Activated naive CD4-positive, alpha-beta T cell treated with Interleukin-2 at 50 U/mL for 16 hours (primary cell): Measurements from ENCODE around the gene TMEM235.

Source experiments
- DNase-seq: peaks from one replicate; pipeline ENCODE4 v3.0.0-alpha.2; 2020

The TMEM235 gene

DNA sequence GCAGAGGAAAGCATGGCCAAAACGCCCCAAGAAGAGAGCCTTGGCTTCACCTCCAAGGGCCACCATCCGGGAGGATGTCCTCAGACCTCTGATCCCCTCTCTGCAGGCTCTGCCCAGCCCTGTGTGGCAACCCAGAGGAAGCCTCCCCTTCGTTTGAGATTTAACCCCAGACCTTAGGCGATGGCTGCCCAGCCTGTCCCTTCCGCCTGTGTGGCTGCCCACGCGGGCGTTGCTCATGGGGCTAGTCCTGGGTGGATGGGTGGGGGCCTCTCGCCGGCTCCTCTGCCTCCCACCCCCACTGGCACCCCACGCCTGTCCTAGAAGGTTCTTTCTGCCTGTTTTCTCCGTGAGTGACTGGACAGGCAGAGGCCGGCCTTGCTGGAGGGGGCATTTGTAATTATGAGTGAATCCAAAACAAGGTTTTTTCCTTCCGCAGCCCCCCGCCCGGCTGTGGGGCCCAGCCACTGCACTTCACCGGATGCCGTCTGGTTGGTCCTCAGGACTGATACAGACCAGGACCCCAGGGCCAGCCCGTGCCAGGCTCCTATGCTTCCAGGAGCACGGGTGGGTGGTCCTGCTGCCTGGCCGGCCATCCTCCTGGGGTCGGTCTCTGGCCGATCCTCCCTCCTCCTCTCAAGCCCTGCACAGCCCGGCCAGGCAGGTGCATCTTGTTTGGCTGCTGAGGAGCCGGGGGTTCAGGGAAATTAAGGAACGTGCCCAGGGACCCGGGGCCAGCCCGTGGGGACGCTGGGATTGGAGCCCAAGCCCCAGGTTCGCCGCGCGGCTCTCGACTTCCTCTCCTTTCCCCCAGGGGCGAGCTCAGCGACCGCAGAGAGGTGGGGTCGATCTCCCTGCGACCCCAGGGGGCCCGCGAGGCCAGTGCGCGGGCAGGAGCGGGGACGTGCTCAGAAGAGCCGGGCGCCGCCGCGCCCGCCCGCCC lies at the start of gene TMEM235:
TMEM235 (plus strand) TSS at position 636 of the 940 bp plus-strand sequence. CDS start 393 bp downstream, outside the sequence.
- no peak for DNase-seq

DNA sequence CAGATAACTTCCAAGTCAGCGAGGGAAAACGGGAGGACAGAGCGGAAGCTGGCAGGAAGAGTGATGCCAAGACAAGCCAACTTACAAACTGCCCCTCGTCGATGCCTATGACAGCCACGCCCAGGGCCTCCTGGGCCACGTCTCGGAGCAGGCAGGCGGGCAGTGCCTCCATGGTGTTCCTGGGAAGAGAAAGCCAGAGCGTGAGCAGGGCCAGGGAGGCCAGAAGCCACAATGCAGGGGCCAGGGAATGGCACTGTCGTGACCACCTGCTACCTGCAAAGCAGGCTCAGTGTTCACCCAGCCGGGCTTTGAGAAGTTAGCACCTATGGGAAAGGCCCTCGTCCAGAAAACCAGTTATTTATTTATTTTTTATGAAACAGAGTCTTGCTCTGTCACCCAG lies 48.9 kb upstream of the TMEM235 start:
- DNase-seq = no peak

DNA sequence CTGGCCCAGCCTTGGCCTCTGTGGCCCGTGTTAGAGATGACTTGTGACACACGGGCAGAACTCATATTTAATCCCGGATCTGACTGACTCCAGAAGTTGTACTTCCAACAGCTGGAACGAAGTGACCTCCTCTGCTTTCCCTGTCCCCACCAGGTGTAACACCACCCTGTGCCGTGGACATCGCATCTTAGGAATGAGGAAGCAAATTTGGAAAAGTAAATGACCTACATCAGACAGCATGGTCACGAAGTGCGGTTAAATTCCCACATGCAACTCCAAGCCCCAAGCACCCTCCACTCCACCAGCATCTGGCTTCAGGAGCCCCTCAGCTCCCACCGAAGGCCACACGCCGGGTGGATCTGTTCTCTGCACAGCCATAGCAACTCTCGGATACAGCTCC lies 47.5 kb upstream of the TMEM235 start:
- no peak for DNase-seq

DNA sequence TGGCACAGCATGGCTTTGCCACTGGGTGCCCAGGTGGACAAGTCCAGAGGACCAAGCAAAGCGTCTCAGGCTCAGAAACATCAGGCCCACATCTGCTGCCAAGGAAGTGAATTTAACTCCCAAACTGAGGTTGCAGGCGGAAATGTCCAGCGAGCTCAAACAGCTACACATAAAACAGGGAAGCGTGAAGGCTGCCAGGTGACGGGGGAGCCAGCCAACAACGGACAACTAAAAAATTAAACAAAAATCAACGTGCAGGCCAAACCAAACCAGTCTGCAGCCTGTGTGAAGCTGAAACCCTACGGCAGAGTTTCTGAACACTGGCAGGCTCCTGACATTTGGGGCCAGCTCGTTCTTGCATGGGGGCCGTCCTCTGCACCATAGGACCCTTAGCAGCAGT lies 47.1 kb upstream of the TMEM235 start:
- no peak for DNase-seq

DNA sequence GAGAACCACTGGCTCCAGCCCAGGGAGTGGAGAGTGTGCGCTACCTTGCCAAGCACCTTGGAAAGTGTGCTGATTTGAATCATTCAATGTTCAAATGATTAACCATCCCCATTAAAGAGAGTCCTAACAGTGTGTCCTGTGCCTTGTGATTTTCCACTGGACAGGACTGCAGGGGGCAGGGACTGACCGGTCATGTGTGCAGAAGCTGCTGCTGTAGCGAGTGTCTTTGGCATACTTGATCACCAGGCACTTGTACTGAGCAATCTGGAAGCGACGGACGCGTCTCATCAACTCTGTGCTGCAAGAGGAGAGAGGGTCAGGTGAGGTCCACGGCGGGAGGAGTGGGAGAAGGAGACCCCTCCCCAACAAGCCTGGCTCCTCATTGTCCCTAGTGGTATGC lies 46.6 kb upstream of the TMEM235 start:
- no peak for DNase-seq

DNA sequence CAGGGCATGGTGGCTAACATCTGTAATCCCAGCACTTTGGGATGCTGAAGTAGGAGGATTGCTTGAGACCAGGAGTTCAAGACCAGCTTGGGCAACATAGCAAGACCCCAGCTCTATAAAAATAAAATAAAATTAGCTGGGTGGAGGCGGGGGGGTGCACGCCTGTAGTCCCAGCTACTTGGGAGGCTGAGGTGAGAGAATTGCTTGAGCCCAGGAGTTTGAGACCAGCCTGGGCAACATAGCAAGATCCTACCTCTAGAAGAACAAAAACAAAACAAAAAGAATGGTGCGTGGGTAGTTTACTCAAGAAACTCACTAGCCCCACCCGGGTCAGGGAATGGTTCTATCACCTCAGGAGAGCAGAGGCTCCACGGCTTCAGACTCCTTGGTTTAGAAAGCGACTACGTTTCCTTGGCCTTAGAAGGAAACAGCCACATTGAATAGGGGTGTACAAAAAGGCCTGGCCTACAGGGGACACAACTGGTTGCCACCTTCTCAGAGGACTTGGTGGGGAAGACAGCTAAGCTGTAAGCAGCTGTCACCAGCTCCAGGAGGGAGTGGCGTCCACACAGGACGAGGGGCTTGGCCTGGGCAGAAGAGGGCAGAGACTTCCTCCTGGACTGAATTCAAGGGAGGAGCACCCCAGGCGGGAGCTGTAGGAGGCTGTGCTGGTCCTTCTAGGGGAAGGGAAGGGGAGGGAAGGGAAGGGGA lies 45.3 kb upstream of the TMEM235 start:
- no peak for DNase-seq

DNA sequence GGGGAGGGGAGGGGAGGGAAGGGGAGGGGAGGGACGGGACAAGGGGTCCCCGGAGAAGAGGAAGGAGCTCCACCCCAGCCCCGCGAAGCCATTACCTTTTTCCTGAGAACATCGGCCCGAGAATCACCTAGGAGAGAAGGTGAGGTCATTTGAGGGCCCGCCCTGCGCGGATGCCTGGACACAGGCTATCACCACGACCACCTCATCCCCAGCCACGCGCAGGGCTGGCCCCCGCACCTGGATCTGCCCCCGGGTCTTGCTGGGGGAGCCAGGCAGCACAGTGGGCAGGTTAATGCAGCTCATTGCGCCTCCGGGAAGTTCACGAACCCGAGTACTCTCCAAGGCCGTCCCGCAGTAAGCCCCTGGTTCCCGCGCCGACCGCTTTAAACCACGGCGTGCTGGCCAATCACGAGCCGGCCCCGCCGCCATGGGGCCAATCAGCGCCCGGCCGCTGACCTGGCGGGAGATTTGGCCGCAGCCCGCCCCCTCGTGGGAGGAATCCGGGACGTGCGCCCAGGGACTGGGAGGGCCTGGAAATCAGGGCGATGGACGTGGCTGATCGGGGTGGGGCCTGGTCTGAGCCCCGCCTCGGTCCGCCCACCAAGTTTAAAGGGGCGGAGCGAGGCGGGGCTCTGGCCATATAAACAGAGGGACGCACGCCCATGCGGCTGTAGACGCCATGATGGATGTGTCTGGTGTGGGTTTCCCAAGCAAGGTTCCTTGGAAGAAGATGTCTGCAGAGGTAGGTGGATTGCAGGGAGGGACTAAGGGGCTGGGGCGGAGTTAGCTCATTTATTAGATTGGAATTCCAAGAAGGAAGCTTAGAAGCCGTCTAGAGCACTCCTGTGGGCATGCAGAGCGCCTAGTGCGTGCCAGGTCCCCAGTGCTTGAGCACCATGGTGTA lies 44.5 kb upstream of the TMEM235 start, which contains the start of the genes AFMID and TK1:
AFMID (plus strand) TSS at position 671 of the 904 bp plus-strand sequence; CDS start at position 680, 9 bp downstream.
TK1 (minus strand) TSS at position 361 of the 904 bp plus-strand sequence; CDS start at position 303, 58 bp downstream.
- peak; percentile 89 for DNase-seq

DNA sequence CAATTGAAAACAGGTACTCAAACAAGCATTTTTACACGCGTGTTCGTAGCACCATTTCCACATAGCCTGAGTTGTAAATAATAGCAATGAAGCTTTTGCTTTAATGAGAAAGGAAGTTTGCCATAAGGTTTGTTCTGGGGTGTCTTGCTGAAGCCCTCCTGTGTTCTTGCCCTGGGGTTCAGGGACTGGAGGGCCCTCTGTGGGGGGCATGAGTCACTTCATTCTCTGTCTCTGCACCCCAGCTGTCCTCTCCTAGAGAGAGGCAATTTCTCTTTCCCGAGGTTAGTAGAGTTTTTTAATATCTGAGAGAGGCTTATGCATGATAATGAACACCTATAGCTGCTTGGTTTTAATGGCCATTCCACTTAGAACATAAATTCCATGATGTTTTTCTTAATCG lies 34.7 kb upstream of the TMEM235 start:
- DNase-seq = no peak

DNA sequence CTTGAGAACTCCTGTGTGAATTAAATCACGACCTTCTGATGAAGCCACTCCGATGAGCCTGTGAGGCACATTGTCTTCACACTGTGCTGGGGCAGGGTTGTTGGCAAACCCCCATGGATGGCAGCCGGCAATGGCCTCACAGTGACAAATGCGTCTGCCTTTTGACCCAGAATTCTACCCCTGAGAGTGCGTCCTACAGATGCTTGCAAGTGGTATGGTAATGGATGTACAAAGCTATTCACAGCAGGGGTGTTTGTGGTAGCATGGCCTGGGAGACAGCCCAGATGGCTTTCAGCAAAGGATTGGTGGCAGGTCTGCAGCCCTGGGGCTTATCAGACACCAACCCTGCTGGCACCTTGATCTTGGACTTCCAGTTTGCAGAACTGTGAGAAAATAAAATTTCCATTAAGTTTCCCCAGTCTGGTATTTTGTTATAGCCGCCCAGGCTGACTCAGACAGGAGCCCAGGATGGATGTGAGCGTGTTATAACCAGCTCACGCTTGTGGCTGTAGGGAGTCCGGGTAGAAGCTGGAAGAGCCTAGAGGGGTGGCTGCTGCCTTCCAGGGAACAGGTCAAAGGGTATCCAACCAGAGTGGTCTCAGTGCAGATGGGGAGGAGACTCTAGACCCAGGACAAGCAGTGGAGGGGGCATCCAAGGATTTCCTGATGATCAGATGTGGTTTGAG lies 34.1 kb upstream of the TMEM235 start:
- DNase-seq = no peak

DNA sequence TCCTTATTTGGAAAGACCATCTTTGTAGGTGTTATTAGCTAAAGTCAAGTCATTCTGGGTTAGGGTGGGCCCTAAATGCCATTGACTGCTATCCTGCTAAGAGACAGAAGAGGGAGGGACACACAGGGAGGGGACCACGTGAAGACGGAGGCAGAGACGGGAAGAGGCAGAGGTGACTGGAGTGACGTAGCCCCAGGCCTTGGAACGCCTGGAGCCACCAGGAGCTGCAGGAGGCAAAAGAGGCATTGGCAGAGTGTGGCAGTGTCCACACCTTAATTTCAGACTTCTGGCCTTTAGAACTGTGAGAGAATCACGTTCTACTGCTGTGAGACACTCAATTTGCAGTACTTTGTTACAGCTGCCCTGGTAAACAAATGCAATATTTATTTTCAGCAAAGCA lies 31.0 kb upstream of the TMEM235 start:
- DNase-seq = no peak

DNA sequence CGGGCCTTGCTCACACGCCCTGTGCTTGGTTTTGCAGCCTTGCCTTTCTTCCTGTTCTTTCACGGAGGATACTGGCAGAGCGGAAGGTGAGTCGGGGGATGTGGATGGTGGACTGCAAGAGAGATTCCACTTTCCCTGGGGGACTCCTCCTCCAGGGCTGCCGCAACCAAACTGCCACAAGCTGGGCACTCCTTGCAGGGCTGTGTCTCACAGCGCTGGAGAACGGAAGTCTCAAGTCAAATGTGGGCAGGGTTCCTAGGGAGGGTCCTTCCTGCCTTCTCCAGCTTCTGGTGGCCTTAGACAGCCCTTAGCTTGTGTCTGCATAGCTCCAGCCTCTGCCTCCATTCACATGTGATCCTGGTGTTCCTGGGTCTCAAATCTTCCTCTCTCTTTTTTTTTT lies 28.8 kb upstream of the TMEM235 start:
- no peak for DNase-seq

DNA sequence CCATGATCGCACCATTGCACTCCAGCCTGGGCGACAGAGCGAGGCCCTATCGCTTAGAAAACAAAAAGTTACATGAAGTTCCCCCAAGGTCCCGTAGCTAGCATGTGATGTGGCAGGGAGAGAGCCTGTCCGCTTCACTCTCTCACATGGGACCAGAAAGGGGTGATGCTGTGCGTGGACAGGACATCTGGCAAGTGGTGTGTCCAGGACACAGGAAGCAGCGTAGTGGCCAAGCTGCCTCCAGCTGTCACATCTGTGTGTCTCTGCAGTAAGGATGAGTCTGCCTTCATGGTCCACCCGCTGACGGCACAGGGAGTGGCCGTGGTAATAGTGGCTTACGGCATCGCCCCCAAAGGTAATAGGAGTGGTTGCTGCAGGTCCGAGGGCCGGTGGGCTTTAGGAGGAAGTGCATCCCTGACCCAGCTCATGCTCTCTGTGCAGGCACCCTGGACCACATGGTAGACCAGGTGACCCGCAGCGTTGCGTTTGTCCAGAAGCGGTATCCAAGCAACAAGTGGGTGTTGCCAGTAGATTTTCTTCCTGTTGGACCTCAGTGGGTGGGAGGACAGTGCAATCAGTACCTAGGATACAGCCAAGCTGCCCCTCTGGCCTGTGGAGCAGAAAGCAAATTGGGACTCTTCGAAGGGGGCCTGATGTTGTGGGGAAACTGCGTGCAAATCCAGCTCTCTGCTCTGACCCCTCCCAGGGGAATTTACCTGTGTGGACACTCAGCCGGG lies 26.9 kb upstream of the TMEM235 start:
- DNase-seq = no peak

DNA sequence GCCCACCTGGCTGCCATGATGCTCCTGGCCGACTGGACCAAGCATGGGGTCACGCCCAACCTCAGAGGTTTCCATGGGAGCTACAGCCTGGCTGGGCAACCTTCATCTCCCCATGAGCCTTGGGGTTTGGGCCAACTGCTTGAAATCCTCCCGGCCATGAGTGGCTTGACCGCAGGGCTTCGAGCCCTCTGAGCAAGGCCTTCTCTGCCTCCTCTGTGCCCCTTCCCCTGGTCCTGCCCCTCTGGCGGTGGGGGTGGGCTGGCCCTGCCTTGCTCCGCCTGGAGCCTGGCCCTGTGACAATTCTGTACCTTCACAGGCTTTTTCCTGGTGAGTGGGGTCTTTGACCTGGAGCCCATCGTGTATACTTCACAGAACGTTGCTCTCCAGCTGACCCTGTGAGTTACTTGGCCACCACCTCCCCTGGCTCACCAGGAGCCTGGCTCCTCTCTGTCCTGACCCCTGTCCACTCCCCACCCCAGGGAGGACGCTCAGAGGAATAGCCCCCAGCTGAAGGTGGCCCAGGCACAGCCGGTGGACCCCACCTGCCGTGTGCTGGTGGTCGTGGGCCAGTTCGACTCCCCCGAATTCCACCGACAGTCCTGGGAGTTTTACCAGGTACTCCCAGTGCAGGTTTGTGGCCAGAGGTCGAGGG lies 26.2 kb upstream of the TMEM235 start:
- DNase-seq = no peak

DNA sequence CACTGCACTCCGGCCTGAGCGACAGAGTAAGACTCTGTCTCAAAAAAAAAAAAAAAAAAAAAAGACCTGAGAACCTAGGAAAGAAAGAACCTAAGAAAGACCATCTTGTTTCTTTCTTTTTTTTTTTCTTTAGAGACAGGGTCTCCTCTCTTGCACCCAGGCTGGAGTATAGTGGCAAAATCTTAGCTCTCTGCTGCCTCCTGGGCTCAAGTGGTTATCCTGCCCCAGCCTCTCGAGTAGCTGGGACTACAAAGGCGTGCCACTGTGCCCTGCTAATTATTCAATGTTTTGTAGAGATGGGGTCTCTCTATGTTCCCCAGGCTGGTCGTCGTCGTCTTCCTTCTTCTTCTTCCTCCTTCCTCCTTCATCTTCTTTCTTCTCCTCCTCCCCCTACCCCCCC lies 25.1 kb upstream of the TMEM235 start:
- DNase-seq = no peak

DNA sequence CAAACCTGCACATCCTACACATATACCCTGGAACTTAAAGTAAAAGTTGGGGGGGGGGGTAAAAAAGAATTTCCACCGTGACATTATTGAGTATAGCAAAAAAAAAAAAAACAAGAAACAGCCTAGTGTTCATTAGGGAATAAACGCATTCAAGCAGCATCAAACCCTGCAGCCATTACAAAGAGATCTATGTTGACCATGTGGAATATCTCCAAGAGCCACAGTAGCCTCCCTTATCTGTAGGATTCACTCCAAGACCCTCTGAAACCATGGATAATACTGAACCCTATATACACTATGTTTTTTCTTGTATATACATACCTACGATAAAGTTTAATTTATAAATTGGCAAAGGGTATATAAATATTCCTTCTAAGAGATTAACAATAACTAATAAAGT lies 22.9 kb upstream of the TMEM235 start:
- DNase-seq = no peak

DNA sequence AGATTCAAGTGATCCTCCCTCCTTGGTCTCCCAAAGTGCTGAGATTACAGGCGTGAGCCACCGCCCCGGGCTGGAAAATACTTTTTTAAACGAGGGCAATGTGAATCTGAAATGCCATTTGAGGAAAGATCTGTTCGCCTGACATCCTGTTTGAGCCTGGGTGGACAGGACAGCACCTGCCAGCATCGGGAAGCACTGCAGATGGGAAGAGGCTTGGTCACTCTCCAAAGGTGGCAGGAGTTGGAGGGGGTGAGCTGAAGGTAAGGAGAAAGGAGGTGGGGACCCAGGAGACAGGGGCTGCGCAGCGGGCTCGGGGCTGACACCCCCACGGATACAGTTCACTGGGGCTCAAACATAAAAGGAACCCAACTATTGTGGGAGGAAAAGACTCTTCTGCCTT lies 21.3 kb upstream of the TMEM235 start:
- no peak for DNase-seq

DNA sequence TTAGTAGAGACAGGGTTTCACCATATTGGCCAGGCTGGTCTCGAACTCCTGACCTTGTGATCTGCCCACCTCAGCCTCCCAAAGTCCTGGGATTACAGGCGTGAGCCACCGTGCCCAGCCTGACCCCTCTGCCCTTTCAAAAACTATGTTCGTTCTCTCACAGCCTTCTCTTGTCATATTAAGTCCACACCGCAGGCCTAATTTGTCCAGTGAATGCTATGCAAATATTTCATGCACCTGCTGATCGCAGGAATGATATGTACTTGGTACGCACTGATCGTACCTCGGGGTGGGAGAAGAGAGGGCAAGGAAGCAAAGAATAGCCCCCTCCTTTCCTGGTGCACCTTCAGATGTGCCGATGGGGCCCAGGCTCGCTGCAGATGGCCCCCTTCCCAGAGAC lies 20.4 kb upstream of the TMEM235 start:
- no peak for DNase-seq

DNA sequence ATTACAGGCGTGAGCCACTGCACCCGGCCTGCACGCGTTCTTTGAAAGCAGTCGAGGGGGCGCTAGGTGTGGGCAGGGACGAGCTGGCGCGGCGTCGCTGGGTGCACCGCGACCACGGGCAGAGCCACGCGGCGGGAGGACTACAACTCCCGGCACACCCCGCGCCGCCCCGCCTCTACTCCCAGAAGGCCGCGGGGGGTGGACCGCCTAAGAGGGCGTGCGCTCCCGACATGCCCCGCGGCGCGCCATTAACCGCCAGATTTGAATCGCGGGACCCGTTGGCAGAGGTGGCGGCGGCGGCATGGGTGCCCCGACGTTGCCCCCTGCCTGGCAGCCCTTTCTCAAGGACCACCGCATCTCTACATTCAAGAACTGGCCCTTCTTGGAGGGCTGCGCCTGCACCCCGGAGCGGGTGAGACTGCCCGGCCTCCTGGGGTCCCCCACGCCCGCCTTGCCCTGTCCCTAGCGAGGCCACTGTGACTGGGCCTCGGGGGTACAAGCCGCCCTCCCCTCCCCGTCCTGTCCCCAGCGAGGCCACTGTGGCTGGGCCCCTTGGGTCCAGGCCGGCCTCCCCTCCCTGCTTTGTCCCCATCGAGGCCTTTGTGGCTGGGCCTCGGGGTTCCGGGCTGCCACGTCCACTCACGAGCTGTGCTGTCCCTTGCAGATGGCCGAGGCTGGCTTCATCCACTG lies 17.3 kb upstream of the TMEM235 start, which contains the start of gene BIRC5:
BIRC5 (plus strand) TSS at position 238 of the 690 bp plus-strand sequence; CDS start at position 302, 64 bp downstream.
- peak; percentile 92 for DNase-seq

DNA sequence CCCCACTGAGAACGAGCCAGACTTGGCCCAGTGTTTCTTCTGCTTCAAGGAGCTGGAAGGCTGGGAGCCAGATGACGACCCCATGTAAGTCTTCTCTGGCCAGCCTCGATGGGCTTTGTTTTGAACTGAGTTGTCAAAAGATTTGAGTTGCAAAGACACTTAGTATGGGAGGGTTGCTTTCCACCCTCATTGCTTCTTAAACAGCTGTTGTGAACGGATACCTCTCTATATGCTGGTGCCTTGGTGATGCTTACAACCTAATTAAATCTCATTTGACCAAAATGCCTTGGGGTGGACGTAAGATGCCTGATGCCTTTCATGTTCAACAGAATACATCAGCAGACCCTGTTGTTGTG lies 16.7 kb upstream of the TMEM235 start:
- no peak for DNase-seq
